Osteoblast (primary cell): Measurements from ENCODE around the gene NDUFS8. TPM values are rescaled to one million over a fixed set of nuclear protein-coding genes. Genes with fewer than 3 reads are reported as not detected.
"Not testable (repeated sequence)": the region's sequence is repeated elsewhere in the genome, so short reads cannot be mapped to it uniquely, and the experiment has no call there.

Experiments used
- DNase-seq: peaks from one replicate; pipeline ENCODE4 v3.0.0; 2011; ENCODE audit warnings: low spot score, mixed read lengths; ENCODE audit not compliant: insufficient read length; ENCODE audit errors: missing footprints
- H2AFZ ChIP-seq: 2 replicates; pipeline ENCODE4 v1.6.0; 2011; ENCODE audit warnings: mild to moderate bottlenecking, low read length
- H3K27ac ChIP-seq: 2 replicates; pipeline ENCODE4 v1.5.1; 2011; ENCODE audit warnings: mild to moderate bottlenecking, low read depth, low read length, moderate library complexity
- H3K27me3 ChIP-seq: 2 replicates; pipeline ENCODE4 v1.6.0; 2012; ENCODE audit warnings: mild to moderate bottlenecking, control low read depth, inconsistent platforms, low read length, moderate library complexity; ENCODE audit not compliant: insufficient read depth
- H3K36me3 ChIP-seq: 2 replicates; pipeline ENCODE4 v1.5.1; 2011; ENCODE audit warnings: mild to moderate bottlenecking, low read length, control low read depth, moderate library complexity; ENCODE audit not compliant: insufficient read depth
- H3K4me1 ChIP-seq: 2 replicates; pipeline ENCODE4 v1.5.1; 2011; ENCODE audit warnings: mild to moderate bottlenecking, low read length, control low read depth, moderate library complexity; ENCODE audit not compliant: insufficient read depth
- H3K4me2 ChIP-seq: 2 replicates; pipeline ENCODE4 v1.6.0; 2011; ENCODE audit warnings: mild to moderate bottlenecking, low read length; ENCODE audit not compliant: insufficient read depth
- H3K4me3 ChIP-seq: fragments of 200-600 bp; sonication (generic); 3 replicates; pipeline ENCODE4 v1.5.1; 2012; ENCODE audit warnings: mild to moderate bottlenecking, low read length, inconsistent platforms; ENCODE audit not compliant: insufficient read depth
- H3K79me2 ChIP-seq: 2 replicates; pipeline ENCODE4 v1.6.0; 2012; ENCODE audit warnings: mild to moderate bottlenecking, low read length, control low read depth, inconsistent platforms; ENCODE audit not compliant: insufficient read depth
- H3K9me3 ChIP-seq: 2 replicates; pipeline ENCODE4 v1.5.1; 2011; ENCODE audit warnings: low read depth, low read length, control low read depth
- H4K20me1 ChIP-seq: 2 replicates; pipeline ENCODE4 v1.6.0; 2012; ENCODE audit warnings: mild to moderate bottlenecking, low read length, control low read depth; ENCODE audit not compliant: insufficient read depth
- CTCF ChIP-seq: IDR thresholded peaks from 2 replicates; pipeline ENCODE4 v1.5.1; 2011; ENCODE audit warnings: mild to moderate bottlenecking, low read depth, low read length, moderate library complexity; ENCODE audit errors: extremely low read depth
- total RNA-seq: library from RNA; depleted of rRNA; stranded (reverse); fragments of >200 nt; gene quantifications from 2 replicates; pipeline ENCODE4 v1.2.3, GENCODE V29; 2012

Gene NDUFS8
- total RNA-seq, 1 donor: 73.1 TPM

- not testable (repeated sequence) for H4K20me1 ChIP-seq, H3K4me1 ChIP-seq, H3K4me3 ChIP-seq, H3K27me3 ChIP-seq, H3K4me2 ChIP-seq, H3K9me3 ChIP-seq, H3K36me3 ChIP-seq, H2AFZ ChIP-seq, DNase-seq, H3K79me2 ChIP-seq, H3K27ac ChIP-seq
Observed at GRCh38 chr11:67991347-67992121, 38.9 kb upstream of the NDUFS8 start.

GRCh38 chr11:67993821-67994220, 36.7 kb upstream of the NDUFS8 start:
- not testable (repeated sequence) for DNase-seq, H4K20me1 ChIP-seq, H2AFZ ChIP-seq, H3K36me3 ChIP-seq, H3K4me3 ChIP-seq, H3K9me3 ChIP-seq, H3K27ac ChIP-seq, H3K4me2 ChIP-seq, H3K4me1 ChIP-seq, H3K79me2 ChIP-seq, H3K27me3 ChIP-seq
- peak; percentile 43 for TF ChIP-seq CTCF

GRCh38 chr11:67994387-67994786, 36.1 kb upstream of the NDUFS8 start:
- not testable (repeated sequence) for H4K20me1 ChIP-seq, H2AFZ ChIP-seq, H3K36me3 ChIP-seq, H3K27me3 ChIP-seq, H3K4me3 ChIP-seq, H3K4me2 ChIP-seq, H3K4me1 ChIP-seq, H3K9me3 ChIP-seq, DNase-seq, H3K27ac ChIP-seq, H3K79me2 ChIP-seq

- not testable (repeated sequence) for H3K4me1 ChIP-seq, H4K20me1 ChIP-seq, DNase-seq, H3K36me3 ChIP-seq, H3K79me2 ChIP-seq, H3K27me3 ChIP-seq, H3K4me2 ChIP-seq, H3K4me3 ChIP-seq, H3K27ac ChIP-seq, H2AFZ ChIP-seq, H3K9me3 ChIP-seq
Observed at GRCh38 chr11:67995129-67995528, 35.4 kb upstream of the NDUFS8 start.

GRCh38 chr11:67995579-67995978, 34.9 kb upstream of the NDUFS8 start:
- not testable (repeated sequence) for H3K79me2 ChIP-seq, H3K27ac ChIP-seq, H2AFZ ChIP-seq, H4K20me1 ChIP-seq, DNase-seq, H3K4me1 ChIP-seq, H3K4me3 ChIP-seq, H3K27me3 ChIP-seq, H3K9me3 ChIP-seq, H3K36me3 ChIP-seq, H3K4me2 ChIP-seq

- Histone ChIP-seq H3K4me3 (no peak overlapping the region), H3K4me1 (no peaks in the 10 kb centered on the region), H2AFZ (no peak overlapping the region), H3K79me2 (no peaks in the 10 kb centered on the region), H3K27ac (no peak overlapping the region), H3K4me2 (no peak overlapping the region), H3K36me3 (no peaks in the 10 kb centered on the region), H3K9me3 (no peaks in the 10 kb centered on the region), H4K20me1 (no peaks in the 10 kb centered on the region), H3K27me3 (no peaks in the 10 kb centered on the region)
- peak; percentile 69 for DNase-seq
- no peak for TF ChIP-seq CTCF
Observed at GRCh38 chr11:67996051-67996450, 34.4 kb upstream of the NDUFS8 start.
